HS-27A (cell line): ENCODE data around the gene H2BK1.
A peak's percentile ranks its signal among the peaks of the same experiment; 100 is the strongest.

ENCODE experiments used
- DNase-seq: peaks from one replicate; pipeline ENCODE4 v3.0.0-alpha.2; 2012; ENCODE audit warnings: low read depth, missing footprints

Gene H2BK1

DNA sequence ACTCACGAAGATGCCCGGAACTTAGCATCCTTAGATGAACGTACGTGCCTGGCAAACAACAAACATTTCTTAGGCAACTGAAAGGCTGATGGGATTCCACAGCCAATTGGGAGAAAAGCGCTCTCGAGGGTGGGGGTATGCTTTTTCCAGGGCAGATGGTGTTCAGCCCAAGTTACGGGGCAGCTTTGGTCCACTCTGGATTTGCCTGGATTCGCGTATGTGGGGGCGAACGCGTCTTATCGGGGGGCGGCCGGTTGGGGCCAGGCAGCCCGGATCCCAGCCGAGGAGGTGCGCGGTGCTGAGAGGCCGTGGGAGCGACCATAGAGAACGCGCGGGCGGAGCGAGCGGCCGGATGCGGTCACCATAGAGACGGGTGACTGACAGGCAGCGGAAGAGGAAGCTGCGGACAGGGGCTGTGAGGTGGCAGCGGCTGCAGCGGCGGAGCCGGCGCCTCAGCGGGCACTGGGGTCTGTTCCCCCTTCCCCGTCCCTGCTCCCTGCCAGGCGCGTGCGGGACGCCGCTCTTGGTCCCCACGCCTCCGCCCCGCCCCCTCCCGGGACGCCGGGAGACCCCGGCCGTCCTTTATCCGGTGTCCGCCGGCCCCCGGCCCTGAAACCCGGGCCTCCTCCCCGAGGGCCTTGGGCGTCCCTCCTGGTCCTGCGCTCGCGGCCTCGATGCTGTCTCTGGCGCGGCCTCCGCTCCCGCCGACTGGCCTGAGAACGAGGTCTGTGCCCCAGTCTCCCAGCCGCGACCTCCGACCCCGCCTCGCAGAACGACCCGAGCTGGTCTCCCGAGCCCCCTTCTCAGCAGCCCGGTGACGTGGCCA lies 22.0 kb upstream of the H2BK1 start, which contains the start of gene CHPF2:
TSS of gene CHPF2 (plus strand) at position 393 of the 826 bp plus-strand sequence. CDS start 1,529 bp downstream, outside the sequence.
- DNase-seq: no peak

DNA sequence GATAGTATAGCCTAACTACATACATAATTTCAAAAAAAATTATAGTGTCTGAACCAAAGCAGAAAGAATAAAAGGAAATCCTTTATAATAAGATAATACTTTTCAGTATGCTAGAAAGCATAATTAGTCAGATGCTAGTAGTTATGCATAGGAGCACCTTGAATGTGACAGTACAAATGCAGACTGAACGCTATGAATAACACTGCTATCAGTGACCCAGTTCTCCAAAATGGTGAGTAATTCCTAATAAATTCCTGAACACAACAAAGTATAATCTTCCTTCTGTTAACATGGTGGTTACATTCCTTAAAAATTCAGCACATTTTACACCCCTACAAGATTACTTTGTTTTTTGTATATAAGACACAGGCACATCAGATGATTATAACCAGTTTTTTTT lies 20.8 kb upstream of the H2BK1 start:
- no peak for DNase-seq

DNA sequence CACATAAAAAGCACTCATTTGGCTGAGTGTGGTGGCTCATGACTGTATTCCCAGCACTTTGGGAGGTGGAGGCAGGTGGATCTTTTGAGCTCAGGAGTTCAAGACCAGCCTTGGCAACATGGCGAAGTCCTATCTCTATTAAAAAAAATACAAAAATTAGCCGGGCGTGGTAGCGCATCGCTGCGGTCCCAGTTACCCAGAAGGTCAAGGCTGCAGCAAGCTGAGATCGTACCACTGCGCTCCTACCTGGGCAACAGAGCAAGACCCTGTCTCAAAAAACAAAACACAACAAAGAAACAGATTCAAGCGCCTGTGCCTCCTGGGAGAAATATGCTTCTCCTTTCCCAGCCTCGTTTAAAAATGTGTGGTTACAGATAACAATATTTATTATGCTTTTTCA lies 19.0 kb upstream of the H2BK1 start:
- DNase-seq: no peak

DNA sequence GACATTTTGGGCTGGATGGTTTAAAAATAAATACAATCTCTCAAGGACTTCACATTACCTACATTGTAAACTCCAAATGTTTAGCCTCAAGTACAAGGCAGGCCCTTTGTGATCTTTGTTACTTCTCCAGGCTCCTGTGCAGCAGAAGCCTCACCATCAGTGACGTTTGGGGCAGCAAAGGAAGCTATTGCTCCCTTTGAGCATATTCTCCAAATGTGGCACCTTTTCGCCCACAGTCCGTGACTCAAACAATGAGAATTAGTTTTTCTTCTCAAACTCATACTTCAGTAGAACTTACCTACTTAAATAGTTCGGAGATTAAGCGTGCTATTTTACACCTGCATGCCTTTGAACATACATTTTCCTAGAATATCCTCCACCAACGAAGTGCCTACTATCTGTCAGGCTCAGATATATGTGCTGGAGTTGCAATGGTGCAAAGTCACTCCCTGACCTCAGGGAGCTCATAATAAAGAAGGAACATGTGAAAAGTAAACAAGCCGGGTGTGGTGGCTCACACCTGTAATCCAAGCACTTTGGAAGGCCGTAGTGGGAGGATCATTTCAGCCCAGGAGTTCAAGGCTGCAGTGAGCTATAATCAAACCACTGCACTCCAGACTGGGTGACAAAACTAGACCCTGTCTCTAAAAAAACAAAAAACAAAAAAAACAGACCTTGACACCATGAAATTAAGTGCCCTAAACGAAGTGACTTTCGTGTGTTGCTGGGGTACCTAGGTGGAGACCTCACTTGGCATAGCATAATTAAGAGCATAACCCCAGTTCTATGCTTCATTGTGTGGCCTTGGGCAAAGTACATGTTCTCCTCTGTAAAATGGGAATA lies 18.0 kb upstream of the H2BK1 start:
- no peak for DNase-seq

DNA sequence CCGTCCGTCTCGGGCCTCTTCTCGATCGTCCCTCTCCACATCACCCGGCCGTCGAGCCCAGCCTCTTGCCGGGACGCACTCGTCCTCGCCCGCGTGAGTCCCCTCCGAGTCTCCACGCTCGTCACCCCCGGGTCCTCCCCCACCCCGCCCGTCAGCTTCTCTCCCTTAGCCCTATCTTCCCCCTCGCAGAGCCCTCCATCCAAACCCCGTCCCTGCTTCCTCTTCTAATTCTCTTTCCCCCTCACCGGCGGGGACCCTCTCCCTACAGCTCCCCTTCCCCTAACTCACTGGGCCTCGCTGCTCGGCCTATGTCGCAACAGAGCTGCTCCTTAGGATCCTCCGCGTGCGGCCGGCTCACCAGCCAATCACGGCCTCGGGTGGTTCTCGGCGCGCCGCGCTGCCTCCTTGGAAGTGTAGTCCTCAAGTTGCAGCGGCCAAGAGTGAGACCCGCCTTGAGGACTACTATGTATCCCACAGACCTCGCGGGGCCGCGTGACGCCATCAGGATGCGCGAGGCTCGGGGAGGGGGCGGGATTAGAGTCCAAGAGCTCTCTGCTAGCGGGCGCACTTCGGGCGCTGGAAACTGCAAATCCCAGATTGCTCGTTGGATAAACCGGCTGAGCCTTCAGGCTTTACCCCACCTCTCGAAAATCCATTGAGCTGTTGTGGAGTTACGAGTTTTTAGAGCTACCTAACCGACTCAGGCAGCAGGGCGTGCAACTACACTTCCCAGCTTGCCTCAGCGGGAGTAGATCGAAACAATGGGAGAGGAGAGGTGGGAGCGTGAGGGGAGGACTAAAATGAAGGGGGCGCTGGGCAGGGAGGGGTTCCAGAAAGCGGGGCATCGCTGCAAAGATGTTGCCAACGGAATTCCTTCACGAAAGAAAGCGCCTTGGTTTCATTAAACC lies 16.8 kb upstream of the H2BK1 start, which contains the start of gene ABCF2:
TSS of gene ABCF2 (minus strand) at position 331 of the 908 bp plus-strand sequence. CDS start 747 bp downstream, outside the sequence.
- DNase-seq: peak; percentile 80

DNA sequence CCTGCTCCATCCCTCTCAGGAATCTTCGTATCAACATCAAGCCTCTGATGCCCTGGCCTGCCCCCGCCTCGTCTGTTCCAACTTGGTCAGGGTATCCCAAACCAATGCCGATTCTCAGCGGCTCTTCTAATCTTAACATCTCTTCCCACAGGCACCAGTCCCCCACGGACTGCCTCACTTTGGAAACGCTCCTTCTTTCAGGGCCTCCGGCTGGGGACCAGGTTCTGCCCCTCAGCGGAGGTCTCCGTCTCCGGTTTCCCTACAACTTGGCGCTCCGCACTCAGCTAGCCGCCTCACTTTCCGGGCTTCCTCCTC lies 16.2 kb upstream of the H2BK1 start:
- no peak for DNase-seq

DNA sequence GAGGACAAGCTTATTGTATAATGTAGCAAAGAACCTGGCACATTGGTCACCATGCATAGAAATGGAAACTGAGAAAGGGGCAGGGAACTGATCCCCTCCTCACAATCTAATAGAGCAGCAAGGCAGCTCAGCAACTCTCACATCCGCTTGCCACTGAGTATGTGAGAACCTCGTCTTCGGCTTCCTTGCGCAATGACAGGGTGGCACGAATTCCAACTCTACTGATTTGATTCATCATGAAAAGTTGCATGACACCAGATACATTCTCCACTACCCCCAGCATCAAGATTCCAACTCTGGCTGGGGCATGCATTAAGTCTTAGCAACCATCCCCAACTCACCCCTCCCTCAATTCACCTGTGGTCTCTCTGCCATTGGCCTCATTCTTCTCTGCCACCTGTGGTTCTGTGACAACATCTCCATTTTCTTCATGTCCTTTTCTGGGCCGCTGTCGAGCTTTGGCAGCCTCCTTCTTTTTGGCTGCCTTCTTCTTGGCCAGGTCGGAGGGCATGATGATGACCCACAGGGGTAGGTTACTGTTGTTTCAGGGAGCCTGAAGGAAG lies 15.7 kb upstream of the H2BK1 start:
- DNase-seq: no peak

DNA sequence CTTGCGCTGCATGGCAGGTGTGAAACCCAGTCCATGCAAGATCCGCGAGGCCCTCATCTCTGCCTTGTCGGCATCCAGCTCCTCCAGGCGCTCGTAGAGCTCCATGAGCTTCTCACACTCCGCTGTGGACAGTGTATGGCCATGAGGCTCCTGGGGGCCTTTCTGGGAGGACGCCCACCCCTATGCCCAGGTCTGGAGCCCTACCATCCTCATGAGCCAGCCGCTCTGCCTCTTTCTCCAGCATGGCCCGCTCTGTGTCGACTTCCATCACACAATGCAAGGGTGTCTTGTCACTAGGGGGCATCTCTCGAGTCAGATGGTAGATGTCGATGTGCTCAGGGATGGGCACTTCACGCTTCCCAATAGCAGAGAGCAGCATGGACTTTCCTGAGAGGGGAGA lies 13.4 kb upstream of the H2BK1 start:
- no peak for DNase-seq

DNA sequence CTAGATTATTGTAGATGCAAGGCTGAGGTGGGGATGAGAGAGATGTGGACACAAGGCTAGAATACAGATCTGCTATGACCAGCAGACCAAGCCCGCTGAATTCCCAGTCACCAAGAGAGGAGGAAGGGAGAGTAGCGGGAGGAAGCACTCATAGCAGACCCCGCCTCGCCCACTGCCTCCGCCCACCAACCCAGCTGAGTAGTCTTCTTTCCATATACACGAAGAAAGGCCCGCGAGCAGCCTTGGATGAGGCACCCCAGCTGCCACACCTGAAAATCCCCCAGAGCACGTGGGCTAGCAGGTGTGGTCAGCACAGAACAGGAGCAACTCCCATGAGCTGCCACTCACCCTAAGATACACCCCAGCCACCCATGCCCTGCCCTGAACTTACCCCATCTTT lies 7.9 kb upstream of the H2BK1 start:
- DNase-seq: no peak

DNA sequence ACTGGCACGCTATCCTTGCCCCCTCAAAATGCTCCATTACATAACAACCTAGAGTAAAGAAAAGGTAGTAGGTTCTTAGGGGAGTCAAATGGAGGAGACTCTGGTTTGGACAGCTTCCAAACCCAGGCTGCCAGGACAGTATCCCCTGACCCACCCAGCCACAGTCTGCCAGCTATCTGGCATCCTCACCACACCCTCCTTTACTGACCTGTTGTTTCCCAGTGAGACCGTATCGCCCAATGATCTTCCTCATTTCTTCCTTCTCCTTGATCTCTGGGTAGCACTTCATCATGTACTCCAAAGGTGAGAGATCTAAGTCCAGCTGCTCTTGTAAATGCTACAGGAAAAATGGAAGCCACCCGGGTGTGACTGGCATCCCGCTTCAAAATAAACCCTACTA lies 5.1 kb upstream of the H2BK1 start:
- DNase-seq: no peak

DNA sequence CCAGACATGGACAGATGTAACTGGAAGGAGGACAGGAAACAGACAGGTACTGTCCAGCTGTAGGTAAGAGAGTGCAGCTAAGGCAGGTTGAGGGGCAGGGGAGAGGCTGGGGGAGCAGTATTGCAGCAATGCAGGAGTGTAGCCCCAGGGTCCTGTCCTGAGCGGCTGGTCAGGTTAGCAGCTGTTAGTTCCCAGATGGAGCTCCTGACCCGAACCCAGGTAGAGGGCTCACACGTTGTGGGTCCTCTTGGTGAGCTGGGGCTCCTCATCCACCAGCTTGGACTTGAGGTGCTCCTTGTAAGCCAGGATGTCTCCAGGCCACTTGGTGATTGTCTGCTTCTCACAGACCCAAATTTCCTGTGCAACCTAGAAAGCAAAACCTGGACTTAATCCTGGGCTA lies 3.5 kb upstream of the H2BK1 start:
- DNase-seq: no peak

DNA sequence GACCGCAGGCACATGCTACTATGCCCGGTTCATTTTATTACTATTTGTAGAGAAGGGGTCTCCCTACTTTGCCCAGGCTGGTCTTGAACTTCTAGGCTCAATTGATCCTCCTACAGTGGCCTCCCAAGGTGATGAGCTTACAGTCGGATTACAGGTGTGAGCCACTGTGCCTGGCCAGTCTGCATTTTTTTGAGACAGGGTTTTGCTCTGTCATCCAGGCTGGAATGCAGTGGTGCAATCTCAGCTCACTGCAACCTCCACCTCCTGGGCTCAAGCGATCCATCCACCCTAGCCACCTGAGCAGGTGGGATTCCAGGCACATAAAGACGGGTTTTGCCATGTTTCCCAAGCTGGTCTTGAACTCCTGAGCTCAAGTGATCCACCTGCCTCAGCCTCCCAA lies 2.3 kb upstream of the H2BK1 start:
- DNase-seq: no peak

DNA sequence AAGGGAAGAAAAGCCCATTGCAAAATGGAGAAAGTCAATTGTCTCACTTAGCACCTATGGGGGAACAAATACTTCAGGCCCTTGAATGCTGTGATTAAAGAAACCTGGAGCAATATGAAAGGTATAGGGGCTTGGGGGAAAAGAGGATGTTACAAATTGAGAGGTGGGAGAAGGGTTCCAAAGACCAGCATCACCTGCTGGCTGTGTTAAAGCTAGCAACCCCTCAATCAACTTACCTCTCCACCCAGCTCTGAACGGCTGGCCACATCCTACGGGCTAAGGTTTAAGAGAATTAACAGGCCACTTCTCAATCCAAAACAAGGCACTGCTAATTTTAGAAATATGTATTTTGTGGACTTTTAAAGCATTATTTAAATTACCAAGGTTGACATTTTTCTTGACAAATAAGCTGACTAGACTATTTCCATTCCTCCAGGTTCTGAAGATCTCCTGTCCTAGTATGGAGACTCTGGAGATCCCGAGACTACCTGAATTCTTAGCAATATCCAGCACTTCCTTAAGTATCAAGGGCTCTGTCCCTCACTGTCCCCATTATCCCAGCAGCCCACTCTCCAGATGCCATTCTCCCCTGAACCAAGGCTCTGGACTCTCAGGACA lies 976 bp upstream of the H2BK1 start:
- DNase-seq: no peak

DNA sequence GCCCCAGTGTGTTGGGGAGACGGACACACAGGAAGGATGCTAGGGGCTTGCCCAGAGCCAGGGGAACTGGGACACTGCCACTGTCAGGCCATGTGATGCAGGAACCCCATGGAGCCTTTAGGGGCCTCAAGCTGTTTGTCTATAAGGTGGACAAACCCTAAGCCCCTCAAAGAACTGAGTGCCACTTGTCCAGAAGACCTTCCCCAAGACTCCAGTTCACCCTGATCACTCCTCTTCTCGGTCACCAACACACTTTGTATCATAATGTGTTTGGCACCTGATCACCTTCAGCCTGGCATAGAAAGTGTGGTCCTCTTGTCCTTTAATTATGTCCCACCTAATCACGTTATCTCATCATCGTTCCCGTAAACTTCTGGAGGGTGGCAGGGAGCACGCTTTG lies 700 bp downstream of the H2BK1 start:
- DNase-seq: no peak

DNA sequence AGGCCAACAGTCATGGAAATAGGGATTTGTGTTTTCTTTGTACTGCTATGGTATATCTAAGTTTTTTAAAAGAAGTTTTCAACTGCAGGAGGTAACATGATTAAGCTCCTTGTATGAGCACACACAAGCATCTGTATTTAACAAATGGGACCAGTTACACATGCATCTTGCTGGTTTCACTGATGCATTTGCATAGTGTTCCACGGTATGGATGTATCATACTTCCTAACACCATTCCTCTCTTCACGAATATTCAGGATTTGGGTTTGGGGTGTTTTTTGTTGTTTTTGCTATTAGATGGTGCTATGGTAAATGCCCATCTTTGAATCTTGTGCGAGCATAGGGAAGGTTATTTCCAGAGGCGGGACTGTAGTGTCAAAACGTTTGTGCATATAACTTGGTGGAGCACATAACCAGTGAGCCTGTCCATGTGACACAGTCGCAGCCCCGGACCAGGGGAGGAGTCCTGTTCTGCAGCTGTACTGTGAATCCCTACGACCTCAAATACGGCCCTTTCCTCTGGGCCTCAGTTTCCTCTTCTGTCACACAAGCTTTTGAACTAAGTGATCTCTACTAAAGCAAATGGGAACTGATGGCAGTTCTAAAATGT lies 1.9 kb downstream of the H2BK1 start:
- no peak for DNase-seq

DNA sequence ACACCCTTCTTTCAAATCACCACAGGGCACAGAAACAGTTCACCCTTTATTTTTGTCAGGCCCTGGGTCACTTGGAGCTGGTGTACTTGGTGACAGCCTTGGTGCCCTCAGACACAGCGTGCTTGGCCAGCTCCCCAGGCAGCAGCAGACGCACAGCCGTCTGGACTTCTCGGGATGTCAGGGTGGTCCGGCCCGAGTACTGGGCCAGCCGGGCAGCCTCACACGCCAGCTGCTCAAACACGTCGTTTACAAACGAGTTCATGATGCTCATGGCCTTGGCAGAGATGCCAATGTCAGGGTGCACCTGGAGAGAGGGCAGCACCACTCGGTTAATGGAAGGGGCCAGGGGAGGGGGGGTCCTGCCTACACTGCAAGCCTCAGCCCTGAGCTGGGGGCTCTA lies 2.5 kb downstream of the H2BK1 start:
- no peak for DNase-seq

DNA sequence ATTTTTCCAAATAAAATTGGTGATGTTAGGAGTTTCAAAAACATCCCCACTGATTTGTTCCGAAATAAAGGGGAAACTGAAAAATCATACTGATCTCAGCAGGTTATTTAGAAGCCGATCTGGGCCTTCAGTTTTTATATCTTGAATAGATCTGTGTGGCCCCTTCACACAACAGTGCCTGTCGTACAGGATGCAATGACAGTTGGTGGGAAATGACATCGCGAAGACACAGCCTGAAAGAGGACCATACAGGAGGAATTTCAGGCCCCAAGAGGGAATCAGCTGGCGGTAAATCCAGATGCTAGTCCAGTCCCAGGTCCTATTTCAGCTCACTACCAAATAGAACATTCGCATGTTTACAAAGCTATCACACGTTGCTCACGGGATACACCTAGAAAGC lies 3.0 kb downstream of the H2BK1 start:
- no peak for DNase-seq

DNA sequence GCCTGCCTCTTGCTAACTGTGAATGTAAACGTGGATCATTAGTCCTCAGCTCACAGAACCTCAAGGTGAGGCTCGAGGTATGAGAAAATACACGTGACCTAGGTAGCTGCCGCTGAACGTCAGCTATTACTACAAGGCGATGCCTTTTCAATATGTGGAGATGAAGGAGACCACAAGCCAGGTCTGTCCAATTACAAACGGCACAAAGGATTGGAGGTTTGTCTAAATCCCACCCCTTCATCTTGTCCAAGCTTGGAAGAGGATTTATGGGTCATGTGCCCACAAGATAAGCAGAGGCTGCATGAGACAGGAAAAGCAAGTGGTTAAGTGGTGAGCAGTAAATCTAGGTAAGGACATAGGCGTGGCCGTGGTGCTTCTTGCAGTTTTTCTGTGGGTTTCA lies 3.4 kb downstream of the H2BK1 start:
- no peak for DNase-seq

DNA sequence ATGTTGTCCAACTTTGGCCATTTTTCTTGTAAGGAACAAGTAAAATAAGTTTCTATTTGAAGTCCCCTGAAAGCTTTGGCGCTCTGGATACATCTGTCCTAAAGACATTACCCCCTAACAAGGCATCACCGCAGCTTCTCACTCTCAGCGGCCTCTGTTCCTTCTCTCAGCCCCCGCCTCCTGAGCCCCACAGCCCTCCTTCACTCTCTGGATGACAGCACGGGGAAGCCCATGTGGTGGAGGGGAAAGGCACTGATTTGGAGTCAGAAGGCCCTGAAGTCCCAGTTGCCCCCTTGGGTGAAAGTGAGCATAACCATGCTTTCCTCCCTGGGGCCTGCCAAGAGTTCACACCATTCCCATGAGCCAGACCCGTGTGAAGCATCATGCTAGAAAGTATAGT lies 4.6 kb downstream of the H2BK1 start:
- DNase-seq: no peak

DNA sequence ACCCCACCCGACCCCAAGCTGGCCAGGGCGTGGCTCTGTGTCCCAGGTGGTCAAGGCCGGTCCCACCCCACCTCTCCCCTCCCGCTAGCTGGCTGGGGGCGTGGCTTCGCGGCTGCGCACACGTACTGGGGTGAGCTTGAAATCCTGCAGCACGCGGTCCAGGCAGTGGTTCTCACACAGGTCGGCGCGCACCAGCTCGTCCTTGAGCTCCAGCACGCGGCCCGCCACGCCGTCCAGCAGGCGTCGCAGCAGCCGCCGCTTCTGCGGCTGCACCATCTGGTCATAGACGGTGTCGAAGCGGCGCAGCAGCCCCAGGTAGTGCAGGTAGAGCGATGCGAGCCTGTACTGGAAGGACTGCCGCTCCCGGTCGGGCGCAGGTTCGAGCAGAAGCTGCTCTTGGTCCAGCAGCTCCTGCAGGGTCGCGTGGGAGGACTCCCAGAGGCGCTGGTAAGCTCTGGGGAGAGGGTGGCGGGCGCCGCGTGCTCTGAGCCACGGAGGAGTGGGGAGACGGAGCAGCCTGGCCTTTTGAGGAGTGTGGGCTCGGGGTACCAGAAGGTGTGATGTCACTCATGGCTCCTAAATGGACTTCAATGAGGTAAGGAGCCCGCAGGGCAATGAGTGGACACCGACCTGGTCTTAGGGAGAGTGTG lies 5.8 kb downstream of the H2BK1 start:
- no peak for DNase-seq

DNA sequence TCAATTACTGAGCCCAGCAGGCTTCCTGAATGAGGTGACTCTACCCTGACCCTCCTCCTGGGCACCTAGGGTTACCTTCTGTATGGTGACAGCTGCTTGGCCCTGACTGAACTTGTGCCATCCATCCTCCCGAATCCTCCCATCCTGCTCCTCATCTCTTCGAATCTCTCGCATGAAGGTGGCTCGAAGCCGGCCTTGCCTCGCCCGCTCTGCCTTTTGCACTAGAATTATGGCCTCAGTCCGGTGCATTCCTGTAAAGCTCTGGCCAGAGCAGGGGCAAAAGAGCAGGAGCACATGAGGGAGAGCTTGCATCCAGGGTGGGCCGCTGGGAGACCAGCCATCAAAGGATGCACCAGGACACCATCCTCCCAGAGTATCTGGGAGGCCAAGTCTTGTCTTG lies 7.5 kb downstream of the H2BK1 start:
- no peak for DNase-seq
